Stimulated activated CD8-positive, alpha-beta memory T cell treated with anti-CD3 and anti-CD28 coated beads, Interleukin-2, amount 100 ng/mL, for 48 hours (primary cell): ENCODE measurements around the gene QARS1.

Experiments used
- DNase-seq, 2 donors: peaks; one replicate each; pipeline ENCODE4 v3.0.0-alpha.2; 2020; ENCODE audit warnings: low read depth in 2 of 2

QARS1 gene

GRCh38 chr3:49053543-49053942 is 51.0 kb downstream of the QARS1 start:
- no peak for DNase-seq
